ENCODE measurements around the gene CPA3. TPM values are rescaled to one million over a fixed set of nuclear protein-coding genes. Genes with fewer than 3 reads are reported as not detected.

CPA3 gene
- total and polyA plus RNA-seq, 2 donors (not counting 1 experiment from before 2014, with no cell fraction given): not detected

GRCh38 chr3:148880681-148881080 lies 15.6 kb downstream of the CPA3 start:
- Histone ChIP-seq H4K20me1 (ENCODE audit: control insufficient read depth, insufficient read depth, low read length, poor library complexity, severe bottlenecking) (no peaks in the 10 kb centered on the region), H2AFZ (ENCODE audit: insufficient read depth, low read depth, low read length, poor library complexity, severe bottlenecking) (no peak overlapping the region)

GRCh38 chr3:148881286-148881685 lies 16.2 kb downstream of the CPA3 start:
- Histone ChIP-seq H3K9me3 (ENCODE audit: control extremely low read depth in 1 of 3, control insufficient read depth in 2 of 3, insufficient read depth in 1 of 3, low read length in 2 of 3) (no peaks in the 10 kb centered on the region), H3K36me3 (replicated peaks in 1 of 2; ENCODE audit: control extremely low read depth in 1 of 2, control insufficient read depth in 1 of 2, extremely low read depth in 1 of 2, insufficient read depth in 2 of 2, low read length in 1 of 2) (no peaks in the 10 kb centered on the region), H3K4me3 (ENCODE audit: control extremely low read depth in 1 of 5, extremely low read depth in 1 of 5, insufficient read depth in 1 of 5, low read depth in 2 of 5, low read length in 4 of 5) (no peak overlapping the region), H3K9ac (ENCODE audit: low read length) (no peak overlapping the region), H2AFZ (ENCODE audit: insufficient read depth, low read depth, low read length, poor library complexity, severe bottlenecking) (no peak overlapping the region), H3K4me2 (replicated peaks; ENCODE audit: low read depth, low read length, poor library complexity, severe bottlenecking) (no peak overlapping the region), H3K27ac (ENCODE audit: low read length in 2 of 2) (no peak overlapping the region), H3K79me2 (ENCODE audit: control insufficient read depth, insufficient read depth, low read length) (no peaks in the 10 kb centered on the region), H4K20me1 (ENCODE audit: control insufficient read depth, insufficient read depth, low read length, poor library complexity, severe bottlenecking) (no peaks in the 10 kb centered on the region), H3K27me3 (replicated peaks in 1 of 4; ENCODE audit: control extremely low read depth in 1 of 4, control insufficient read depth in 3 of 4, insufficient read depth in 4 of 4, low read length in 3 of 4) (no peaks in the 10 kb centered on the region), H3K4me1 (ENCODE audit: control insufficient read depth in 2 of 2, insufficient read depth in 2 of 2, low read length in 2 of 2) (no peaks in the 10 kb centered on the region)
- Mint-ChIP-seq H3K4me3 (no peak overlapping the region), H3K27me3 (peaks cover 13% of the 10 kb centered on the region), H3K4me1 (no peaks in the 10 kb centered on the region), H3K27ac (no peak overlapping the region), H3K9me3 (ENCODE audit: insufficient read depth) (no peaks in the 10 kb centered on the region)
- intact Hi-C loops (cut with micrococcal nuclease): no loop called here
- DNase-seq (no peak), ATAC-seq (ENCODE audit: low read depth) (no peak)
- no CpG with 5 or more reads among the region's 2 CpGs for WGBS (ENCODE audit: insufficient coverage)
- CTCF ChIA-PET: no interaction called here
- no peak for TF ChIP-seq CTCF (IDR thresholded peaks at IDR 0.05)
- no peak for TF ChIP-seq EZH2 (IDR thresholded peaks at IDR 0.05; ENCODE audit: borderline replicate concordance, insufficient read depth, low read depth, low read length, poor library complexity, severe bottlenecking)
- POLR2A ChIA-PET: no interaction called here

More at GRCh38 chr3:148880681-148881080, 15.6 kb downstream of the CPA3 start:
- CTCF ChIA-PET: no interaction called here
- TF ChIP-seq EZH2 (IDR thresholded peaks at IDR 0.05; ENCODE audit: borderline replicate concordance, insufficient read depth, low read depth, low read length, poor library complexity, severe bottlenecking) (no peak), CTCF (IDR thresholded peaks at IDR 0.05) (no peak)
- Histone ChIP-seq H3K9me3 (ENCODE audit: control extremely low read depth in 1 of 3, control insufficient read depth in 2 of 3, insufficient read depth in 1 of 3, low read length in 2 of 3) (no peaks in the 10 kb centered on the region), H3K4me2 (replicated peaks; ENCODE audit: low read depth, low read length, poor library complexity, severe bottlenecking) (no peak overlapping the region), H3K4me1 (ENCODE audit: control insufficient read depth in 2 of 2, insufficient read depth in 2 of 2, low read length in 2 of 2) (no peaks in the 10 kb centered on the region), H3K27ac (ENCODE audit: low read length in 2 of 2) (no peak overlapping the region), H3K79me2 (ENCODE audit: control insufficient read depth, insufficient read depth, low read length) (no peaks in the 10 kb centered on the region), H3K4me3 (ENCODE audit: control extremely low read depth in 1 of 5, extremely low read depth in 1 of 5, insufficient read depth in 1 of 5, low read depth in 2 of 5, low read length in 4 of 5) (no peak overlapping the region), H3K27me3 (replicated peaks in 1 of 4; ENCODE audit: control extremely low read depth in 1 of 4, control insufficient read depth in 3 of 4, insufficient read depth in 4 of 4, low read length in 3 of 4) (no peaks in the 10 kb centered on the region), H3K9ac (ENCODE audit: low read length) (no peak overlapping the region), H3K36me3 (replicated peaks in 1 of 2; ENCODE audit: control extremely low read depth in 1 of 2, control insufficient read depth in 1 of 2, extremely low read depth in 1 of 2, insufficient read depth in 2 of 2, low read length in 1 of 2) (no peaks in the 10 kb centered on the region)
- Mint-ChIP-seq H3K9me3 (ENCODE audit: insufficient read depth) (no peaks in the 10 kb centered on the region), H3K27me3 (peaks cover 13% of the 10 kb centered on the region), H3K4me1 (no peaks in the 10 kb centered on the region), H3K27ac (no peak overlapping the region), H3K4me3 (no peak overlapping the region)
- ATAC-seq (ENCODE audit: low read depth): no peak
- intact Hi-C loops (cut with micrococcal nuclease): no loop called here
- POLR2A ChIA-PET: no interaction called here
- DNase-seq: no peak
